Ascending aorta (tissue), 2 donors: Measurements from ENCODE around the gene JUN. TPM values are rescaled to one million over a fixed set of nuclear protein-coding genes. Genes with fewer than 3 reads are reported as not detected.

Source experiments
- DNase-seq, 2 donors: peaks; one replicate each; pipeline ENCODE4 v3.0.0-alpha.2; 2019; ENCODE audit warnings: low spot score in 2 of 2
- H3K27ac ChIP-seq, 2 donors: fragments of 200-600 bp; sonication (generic); one replicate each; pipeline ENCODE4 v1.5.1; 2016 to 2017; ENCODE audit warnings: mild to moderate bottlenecking in 1 of 2
- H3K27me3 ChIP-seq: fragments of 200-600 bp; sonication (generic); one replicate; pipeline ENCODE4 v1.5.1; 2017
- H3K36me3 ChIP-seq, 2 donors: fragments of 200-600 bp; sonication (generic); one replicate each; pipeline ENCODE4 v1.5.1; 2016
- H3K4me1 ChIP-seq, 2 donors: fragments of 200-600 bp; sonication (generic); one replicate each; pipeline ENCODE4 v1.5.1; 2016 to 2017; ENCODE audit warnings: mild to moderate bottlenecking in 1 of 2
- H3K4me3 ChIP-seq, 2 donors: fragments of 200-600 bp; sonication (generic); one replicate each; pipeline ENCODE4 v1.5.1; 2016 to 2017; ENCODE audit warnings: mild to moderate bottlenecking in 1 of 2
- H3K9me3 ChIP-seq, 2 donors: fragments of 200-600 bp; sonication (generic); one replicate each; pipeline ENCODE4 v1.5.1; 2016
- intact Hi-C: fragments of 100-400 bp; cut with DNase I; formaldehyde crosslinking; loops from one replicate; pipeline ENCODE4 v1.15.1; 2023
- total RNA-seq: library from RNA; depleted of rRNA; stranded (reverse); fragments of >200 nt; gene quantifications from one replicate; pipeline ENCODE4 v1.1.0, GENCODE V29; 2016
- TF ChIP-seq, protein P1 (sequence below), 3 experiments: fragments of 200-600 bp in 2 of 3; fragments of 450-650 bp in 1 of 3; sonication (generic) in 2 of 3; IDR thresholded peaks; one replicate each; pipeline ENCODE4 v1.5.1; 2016 to 2019; ENCODE audit warnings: antibody characterized with exemption in 3 of 3, mild to moderate bottlenecking in 1 of 3, moderate library complexity in 1 of 3

The JUN gene
- total RNA-seq, 1 donor from 2014 or later, result 1,004 TPM

DNA sequence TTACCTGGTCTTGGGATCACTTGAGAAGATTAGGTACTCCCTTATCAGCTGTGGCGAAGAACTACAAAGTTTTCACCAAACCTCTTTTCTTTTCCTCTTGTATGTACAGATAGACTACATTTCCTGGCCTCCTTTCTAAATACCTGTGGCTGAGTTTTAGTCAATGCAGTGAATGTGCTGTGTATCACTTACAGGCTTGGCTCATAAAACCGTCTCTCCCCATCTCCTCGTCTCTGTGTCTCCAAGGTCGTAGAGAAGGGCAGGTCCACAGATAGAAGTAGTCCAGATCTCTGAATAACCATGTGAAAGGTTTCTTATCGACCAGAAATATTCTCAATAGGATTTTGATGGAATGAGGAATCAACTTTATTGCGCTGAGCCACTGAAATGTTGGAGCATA lies 9.0 kb upstream of the JUN start:
- Histone ChIP-seq H3K4me1 (no peaks in the 10 kb centered on the region), H3K9me3 (no peaks in the 10 kb centered on the region), H3K27ac (no peak overlapping the region), H3K36me3 (no peaks in the 10 kb centered on the region), H3K4me3 (no peak overlapping the region), H3K27me3 (no peaks in the 10 kb centered on the region)
- no peak for DNase-seq
- TF ChIP-seq, protein P1, sequence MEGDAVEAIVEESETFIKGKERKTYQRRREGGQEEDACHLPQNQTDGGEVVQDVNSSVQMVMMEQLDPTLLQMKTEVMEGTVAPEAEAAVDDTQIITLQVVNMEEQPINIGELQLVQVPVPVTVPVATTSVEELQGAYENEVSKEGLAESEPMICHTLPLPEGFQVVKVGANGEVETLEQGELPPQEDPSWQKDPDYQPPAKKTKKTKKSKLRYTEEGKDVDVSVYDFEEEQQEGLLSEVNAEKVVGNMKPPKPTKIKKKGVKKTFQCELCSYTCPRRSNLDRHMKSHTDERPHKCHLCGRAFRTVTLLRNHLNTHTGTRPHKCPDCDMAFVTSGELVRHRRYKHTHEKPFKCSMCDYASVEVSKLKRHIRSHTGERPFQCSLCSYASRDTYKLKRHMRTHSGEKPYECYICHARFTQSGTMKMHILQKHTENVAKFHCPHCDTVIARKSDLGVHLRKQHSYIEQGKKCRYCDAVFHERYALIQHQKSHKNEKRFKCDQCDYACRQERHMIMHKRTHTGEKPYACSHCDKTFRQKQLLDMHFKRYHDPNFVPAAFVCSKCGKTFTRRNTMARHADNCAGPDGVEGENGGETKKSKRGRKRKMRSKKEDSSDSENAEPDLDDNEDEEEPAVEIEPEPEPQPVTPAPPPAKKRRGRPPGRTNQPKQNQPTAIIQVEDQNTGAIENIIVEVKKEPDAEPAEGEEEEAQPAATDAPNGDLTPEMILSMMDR (IDR thresholded peaks at IDR 0.05), result no peak
- intact Hi-C loops, result no loop called here

DNA sequence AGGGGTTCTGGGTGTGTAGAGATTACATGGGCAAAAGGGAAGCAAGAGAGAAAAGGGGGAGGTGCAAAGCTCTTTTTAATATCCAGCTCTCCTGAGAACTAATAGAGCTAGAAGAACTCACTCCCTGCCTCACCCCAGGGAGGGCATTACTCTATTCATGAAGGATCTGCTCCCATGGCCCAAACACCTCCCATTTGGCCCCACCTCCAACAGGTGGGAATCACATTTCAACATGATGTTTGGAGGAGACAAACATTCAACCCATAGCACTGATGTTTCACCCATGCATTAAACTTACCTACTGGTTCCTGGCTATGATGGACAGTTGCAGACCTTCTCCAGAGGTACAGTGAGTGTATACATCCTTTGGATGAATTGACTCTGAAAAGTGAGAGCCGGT lies 7.3 kb upstream of the JUN start:
- DNase-seq, result no peak
- Histone ChIP-seq H3K9me3 (no peaks in the 10 kb centered on the region), H3K27ac (no peak overlapping the region), H3K4me1 (no peaks in the 10 kb centered on the region), H3K36me3 (no peaks in the 10 kb centered on the region), H3K4me3 (no peak overlapping the region), H3K27me3 (no peaks in the 10 kb centered on the region)
- TF ChIP-seq, protein P1 (IDR thresholded peaks at IDR 0.05), result no peak
- intact Hi-C loops, result no loop called here

DNA sequence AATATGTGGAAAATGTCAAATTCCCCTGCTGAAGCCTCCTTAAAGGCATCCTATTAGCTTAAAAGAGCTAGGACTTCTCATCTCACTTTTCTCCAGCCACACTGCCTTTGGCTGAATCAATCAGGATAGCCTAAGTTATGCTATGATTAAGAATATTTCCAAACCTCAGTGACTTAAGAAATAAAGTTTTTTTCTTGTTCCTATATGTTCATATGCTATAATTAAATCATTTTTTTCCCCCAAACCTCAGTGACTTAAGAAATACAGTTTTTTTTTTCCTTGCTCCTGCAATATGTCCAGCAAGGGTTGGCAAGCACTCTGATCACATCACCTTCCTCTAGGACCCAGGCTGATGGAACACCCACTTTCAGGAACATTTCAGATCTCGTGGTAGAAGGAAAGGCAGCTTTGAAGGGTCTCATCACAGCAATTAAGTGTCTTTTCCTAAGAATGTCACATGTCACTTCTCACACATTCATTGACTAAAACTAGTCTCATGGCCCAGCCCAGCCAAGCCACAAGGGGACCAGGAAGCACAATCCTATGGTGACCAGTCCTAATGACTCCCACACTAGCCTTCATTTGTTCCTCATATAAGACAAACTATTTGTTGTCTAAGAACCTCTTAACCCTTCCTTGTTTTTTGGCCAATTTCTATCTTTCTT lies 6.3 kb upstream of the JUN start:
- intact Hi-C loops, result loop anchor here (5.0 kb wide), 3 partner anchors 97 to 777 kb away; no protein-coding TSS in a partner anchor

DNA sequence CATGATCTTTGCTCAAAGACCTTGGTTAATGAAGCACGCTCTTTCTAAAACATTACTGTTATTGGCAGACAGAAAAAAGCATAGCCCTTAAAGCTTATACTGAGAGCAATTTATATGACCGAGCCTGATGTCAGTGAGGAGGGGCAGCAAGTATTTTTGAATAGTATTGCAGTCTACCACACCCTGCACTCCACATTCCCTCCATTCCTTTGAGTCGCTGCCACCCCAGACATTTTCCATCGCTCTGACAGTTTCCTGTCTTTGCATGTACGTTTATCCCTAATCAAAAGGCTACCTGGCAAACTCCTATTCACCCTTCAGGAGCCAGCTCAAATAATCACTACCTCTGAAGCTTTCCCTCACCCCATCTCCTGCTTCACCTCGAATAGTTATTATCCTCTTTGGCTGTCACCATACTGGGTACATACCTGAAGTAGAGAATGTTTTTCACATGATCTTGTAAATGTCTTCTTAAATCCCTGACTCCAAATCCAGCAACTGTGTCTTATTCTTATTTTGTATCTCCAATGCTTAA lies 5.5 kb upstream of the JUN start:
- no peaks in the 10 kb centered on the region for H3K36me3 ChIP-seq
- H3K27ac ChIP-seq, result no peak overlapping the region
- intact Hi-C loops, result loop anchor here (5.0 kb wide), 3 partner anchors 98 to 778 kb away; no protein-coding TSS in a partner anchor
- DNase-seq, result no peak
- H3K4me1 ChIP-seq, result no peaks in the 10 kb centered on the region
- TF ChIP-seq, protein P1 (IDR thresholded peaks at IDR 0.05), result no peak
- no peak overlapping the region for H3K4me3 ChIP-seq
- no peaks in the 10 kb centered on the region for H3K9me3 ChIP-seq
- no peaks in the 10 kb centered on the region for H3K27me3 ChIP-seq

More for the DNA sequence above, 6.3 kb upstream of the JUN start:
- no peaks in the 10 kb centered on the region for H3K4me1 ChIP-seq
- TF ChIP-seq, protein P1 (IDR thresholded peaks at IDR 0.05), result no peak
- no peaks in the 10 kb centered on the region for H3K27me3 ChIP-seq
- H3K27ac ChIP-seq, result no peak overlapping the region
- H3K4me3 ChIP-seq, result no peak overlapping the region
- H3K36me3 ChIP-seq, result no peaks in the 10 kb centered on the region
- no peaks in the 10 kb centered on the region for H3K9me3 ChIP-seq
- no peak for DNase-seq

DNA sequence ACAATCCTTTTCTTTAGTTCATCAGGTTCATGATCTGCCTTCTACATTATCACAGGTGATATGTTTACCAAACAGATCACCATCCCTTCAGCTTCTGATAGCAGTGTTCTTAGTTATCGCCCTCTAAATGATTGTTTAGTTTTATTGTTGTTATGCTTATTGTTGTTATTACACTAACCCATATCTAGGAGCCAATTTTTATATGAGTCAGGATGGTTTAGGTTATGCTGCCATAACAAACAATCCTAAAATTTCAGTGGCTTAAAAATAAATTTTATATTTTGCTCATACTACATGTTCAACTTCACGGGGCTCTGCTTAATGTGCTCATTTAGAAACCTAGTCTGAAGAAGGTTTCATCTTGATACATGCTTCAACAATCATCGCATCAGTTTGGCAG lies 4.4 kb upstream of the JUN start:
- Histone ChIP-seq H3K27me3 (no peaks in the 10 kb centered on the region), H3K4me3 (no peak overlapping the region), H3K4me1 (no peaks in the 10 kb centered on the region), H3K36me3 (no peaks in the 10 kb centered on the region), H3K27ac (no peak overlapping the region), H3K9me3 (no peaks in the 10 kb centered on the region)
- intact Hi-C loops, result loop anchor here (5.0 kb wide), 3 partner anchors 99 to 779 kb away; no protein-coding TSS in a partner anchor
- no peak for DNase-seq
- TF ChIP-seq, protein P1 (IDR thresholded peaks at IDR 0.05), result no peak
